Measurements from ENCODE around the gene FOXP1.
A peak's percentile ranks its signal among the peaks of the same experiment; 100 is the strongest.

Gene FOXP1

GRCh38 chr3:71226565-71227269, 356.8 kb downstream of the FOXP1 start:
- peak; percentile 92 for DNase-seq

- DNase-seq, result no peak
These were observed 357.5 kb downstream of the FOXP1 start for GRCh38 chr3:71225951-71226564.

DNA sequence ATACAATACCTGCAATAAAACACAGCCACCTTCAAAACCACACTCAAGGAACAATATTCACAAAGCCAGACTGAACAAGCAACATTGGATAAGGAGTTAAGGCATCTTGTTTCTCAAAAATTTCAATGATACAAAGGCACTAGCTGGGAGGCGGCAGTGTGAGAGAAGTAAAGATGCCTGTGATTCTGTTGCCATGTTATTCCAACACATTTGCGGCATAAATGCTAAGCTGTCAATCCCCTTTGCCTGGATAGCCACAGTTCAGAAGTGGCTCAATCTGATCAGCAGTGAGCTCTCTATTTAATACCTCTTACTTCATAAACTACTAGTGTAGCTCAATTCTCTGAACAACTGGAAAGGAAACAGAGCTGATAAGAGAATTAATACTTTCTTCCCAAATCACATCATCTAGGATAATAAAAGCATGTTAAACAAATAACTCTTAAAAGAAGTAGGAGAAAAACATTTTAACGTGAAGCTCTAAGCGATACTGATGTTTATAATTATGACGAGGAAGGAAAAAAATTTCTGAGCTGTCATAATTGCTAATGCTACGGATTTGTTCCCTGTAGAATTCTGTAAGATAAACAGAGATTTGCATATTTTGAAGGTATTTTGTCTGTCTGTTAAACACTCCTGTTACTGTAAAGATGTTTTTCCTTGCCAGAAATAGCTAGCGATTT, 358.4 kb downstream of the FOXP1 start:
- DNase-seq, result no peak

- peak; percentile 40 for DNase-seq
These were observed 363.5 kb downstream of the FOXP1 start for GRCh38 chr3:71219744-71220638.

- no peak for DNase-seq
These were observed 365.0 kb downstream of the FOXP1 start for GRCh38 chr3:71218508-71218907.

DNA sequence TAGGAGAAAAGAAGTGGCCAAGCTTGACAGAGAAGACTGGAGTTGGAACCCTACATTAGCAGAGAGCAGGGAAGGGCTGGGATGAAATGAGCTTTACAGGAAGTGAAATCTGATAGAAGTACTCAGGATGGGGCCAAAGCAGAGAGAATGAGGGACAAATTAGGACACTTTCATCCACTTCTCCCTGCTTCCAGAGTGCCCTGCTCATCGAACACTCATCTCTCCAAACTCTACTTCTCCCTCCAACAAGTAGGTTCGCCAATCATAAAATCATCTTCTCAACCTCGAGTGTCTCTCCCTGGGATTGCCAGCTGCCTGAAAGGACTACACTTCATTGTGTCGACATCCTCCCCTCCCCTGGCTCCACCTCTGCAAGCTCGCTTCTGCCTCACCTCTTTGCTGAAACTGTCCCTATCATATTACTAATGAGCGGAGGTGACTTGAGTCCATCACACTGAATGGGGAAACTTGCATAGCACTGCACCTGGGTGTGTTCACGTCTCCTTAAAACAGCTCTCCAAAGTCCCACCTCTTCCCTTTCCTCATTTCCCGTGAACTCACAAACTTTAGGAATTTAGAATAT, 365.8 kb downstream of the FOXP1 start:
- DNase-seq, result no peak

DNA sequence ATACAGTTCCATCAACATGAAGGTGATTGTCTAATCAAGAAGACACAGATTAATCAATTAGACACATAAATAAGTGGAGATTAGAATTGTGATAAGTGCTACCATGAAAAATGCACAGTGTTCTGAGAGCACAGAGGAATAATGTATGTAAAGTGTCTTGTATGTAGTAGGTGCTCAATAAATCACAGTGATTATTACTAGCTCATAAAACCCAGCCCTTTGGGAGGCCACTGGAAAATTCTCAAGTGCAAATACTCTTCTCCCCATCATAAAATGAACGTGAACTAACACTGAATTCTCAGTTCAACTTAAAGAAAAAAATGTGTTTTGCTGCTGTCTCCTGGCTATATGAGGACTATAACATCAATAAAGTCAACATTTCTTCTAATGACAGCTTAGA, 368.2 kb downstream of the FOXP1 start:
- no peak for DNase-seq

DNA sequence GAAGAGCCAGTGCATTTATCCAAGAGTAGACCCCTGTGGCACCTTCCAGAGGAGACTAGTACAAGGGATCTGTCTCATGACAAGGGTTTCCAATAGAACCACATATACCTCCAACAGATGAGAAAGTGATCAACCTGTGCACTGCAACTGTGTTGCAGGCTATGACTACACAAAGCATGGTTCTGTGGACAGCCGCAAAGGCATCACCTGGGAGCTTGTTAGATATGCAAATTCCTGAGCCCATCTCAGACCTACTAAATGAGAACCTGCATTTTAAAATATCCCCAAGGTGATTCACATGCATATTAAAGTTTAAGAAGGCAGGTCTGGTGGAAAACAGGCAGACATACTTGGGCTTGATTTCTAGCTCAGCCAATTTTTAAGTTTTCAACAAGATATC, 368.7 kb downstream of the FOXP1 start:
- DNase-seq, result no peak

DNA sequence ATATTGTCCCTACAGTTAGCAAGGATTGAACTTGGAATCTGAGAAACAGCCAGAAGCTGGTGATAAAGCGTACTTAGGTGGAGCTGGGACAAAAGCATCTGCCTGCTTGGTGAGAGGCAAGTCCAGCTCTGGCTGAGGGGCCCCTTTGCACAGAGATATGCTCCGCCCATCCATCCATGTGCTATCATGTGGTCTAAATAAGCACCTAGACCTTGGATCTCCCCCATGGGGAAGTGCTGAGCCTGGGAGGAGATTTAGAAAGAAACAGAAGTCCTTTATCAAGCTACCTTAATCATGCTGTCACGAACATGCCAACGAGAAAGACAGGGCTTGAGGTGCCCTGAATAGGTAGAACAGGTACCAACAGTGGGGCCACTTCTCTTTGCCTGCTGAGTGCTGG, 369.5 kb downstream of the FOXP1 start:
- no peak for DNase-seq

DNA sequence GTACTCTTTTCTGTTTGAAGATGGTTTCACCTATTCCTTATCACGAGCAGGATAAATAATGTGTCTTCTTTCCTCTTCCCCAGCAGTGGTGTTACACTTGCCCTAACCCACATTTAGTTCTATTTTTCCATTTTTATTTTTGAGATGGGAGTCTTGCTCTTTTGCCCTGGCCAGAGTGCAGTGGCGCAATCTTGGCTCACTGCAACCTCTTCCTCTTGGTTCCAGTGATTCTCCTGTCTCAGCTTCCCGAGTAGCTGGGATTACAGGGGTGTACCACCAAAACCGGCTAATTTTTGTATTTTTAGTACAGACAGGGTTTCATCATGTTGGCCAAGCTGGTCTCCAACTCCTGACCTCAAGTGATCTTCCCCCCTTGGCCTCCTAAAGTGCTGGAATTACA, 372.4 kb downstream of the FOXP1 start:
- no peak for DNase-seq

GRCh38 chr3:71210257-71211007, 373.1 kb downstream of the FOXP1 start:
- no peak for DNase-seq

GRCh38 chr3:71208211-71209095, 375.1 kb downstream of the FOXP1 start:
- DNase-seq, result no peak

DNA sequence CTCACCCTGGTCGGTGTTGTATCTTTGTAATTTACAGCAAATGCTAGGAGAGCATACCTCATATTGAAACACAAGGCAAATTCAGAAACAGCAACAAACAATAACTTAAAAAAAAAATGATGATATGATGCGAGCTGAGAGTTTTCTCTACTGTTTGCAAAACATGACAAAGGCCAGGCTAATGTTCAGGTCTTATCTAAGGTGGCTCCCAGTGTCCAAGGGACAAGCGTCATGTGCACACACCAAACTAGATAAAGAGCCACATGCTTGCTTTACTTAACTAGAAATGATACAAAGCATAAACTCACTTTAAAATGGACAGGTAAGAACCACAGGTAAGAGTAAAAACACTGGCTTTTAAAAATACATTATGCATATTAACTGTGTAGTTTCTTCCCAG, 375.9 kb downstream of the FOXP1 start:
- DNase-seq, result no peak

DNA sequence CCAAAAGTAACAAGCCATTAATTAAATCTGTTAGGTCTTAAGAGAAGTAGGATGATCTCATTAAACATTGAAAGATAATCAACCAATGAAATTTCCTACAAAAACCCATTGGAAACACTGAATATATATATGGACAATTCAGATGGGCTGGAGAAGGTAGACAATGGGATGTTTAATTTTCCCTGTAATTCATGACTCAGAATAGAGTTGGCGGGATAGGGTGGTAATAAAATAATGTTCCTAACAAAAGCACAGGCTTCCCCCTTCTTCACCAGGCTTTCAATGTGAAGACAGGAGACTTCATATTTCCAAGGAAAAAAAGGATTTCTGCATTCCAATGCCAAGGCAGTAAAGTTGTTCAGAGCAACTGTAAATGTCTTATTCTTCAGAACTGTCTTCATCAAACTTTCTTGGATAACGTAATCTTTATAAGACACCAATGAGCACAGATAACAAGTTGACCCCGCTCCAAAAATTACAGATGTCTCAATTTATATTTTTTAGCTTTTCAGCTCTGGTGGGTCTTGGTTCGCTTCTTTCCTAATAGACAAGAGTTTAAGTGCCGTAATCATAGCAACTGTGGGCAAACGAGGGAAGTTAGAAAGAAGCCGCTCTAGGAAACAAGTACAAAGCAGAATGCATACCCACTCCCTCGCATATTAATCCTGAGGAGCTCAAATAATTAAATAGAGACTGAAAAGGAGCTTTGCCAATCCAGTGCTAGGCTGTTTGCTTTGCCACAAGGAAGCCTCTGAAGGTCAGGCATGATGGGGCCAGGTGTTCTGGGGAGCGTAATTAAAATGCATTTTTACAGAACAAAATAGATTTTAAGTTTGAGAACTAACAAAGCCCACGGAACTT, 377.0 kb downstream of the FOXP1 start:
- DNase-seq, result no peak

GRCh38 chr3:71203727-71204488, 379.6 kb downstream of the FOXP1 start:
- no peak for DNase-seq

GRCh38 chr3:71202848-71203533, 380.5 kb downstream of the FOXP1 start:
- no peak for DNase-seq

DNA sequence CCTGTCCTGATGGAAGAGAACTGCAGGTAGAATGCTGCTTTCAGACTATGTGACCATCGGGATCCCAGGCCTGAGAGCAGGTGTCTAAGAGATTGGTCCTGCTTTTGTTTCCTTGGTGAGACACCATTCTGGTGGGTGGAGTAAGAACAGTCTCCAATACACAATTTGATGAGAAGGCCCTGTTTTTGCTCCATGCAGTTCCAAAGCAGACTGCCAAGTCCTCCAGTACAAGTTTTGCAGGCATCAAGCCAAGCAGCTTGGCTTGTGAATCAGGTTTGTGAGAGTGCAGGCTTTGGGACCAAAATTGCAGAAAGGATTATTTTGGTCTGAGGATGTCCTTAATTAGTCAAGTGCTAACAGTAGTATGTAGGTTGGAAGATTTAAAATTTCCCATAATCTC, 381.6 kb downstream of the FOXP1 start:
- DNase-seq, result no peak

GRCh38 chr3:71197841-71198565, 385.5 kb downstream of the FOXP1 start:
- no peak for DNase-seq
